Esophagus muscularis mucosa (tissue), 4 donors: ENCODE measurements around the gene MSL3. TPM values are rescaled to one million over a fixed set of nuclear protein-coding genes. Genes with fewer than 3 reads are reported as not detected.

Experiments used
- DNase-seq: peaks from one replicate; pipeline ENCODE4 v3.0.0-alpha.2; 2017; ENCODE audit errors: extremely low spot score
- H3K27ac ChIP-seq, 4 donors: fragments of 200-600 bp; sonication (generic); replicated peaks in 1 of 4; 1 replicate in 3 of 4; 2 replicates in 1 of 4; pipeline ENCODE4 v1.5.1; 2016 to 2019; ENCODE audit warnings: mild to moderate bottlenecking in 1 of 4
- H3K27me3 ChIP-seq, 4 donors: fragments of 200-600 bp; sonication (generic); one replicate each; pipeline versions ENCODE4 v1.5.1 to v1.6.0; 2016 to 2019
- H3K36me3 ChIP-seq, 4 donors: fragments of 200-600 bp; sonication (generic); one replicate each; pipeline ENCODE4 v1.5.1; 2016 to 2019
- H3K4me1 ChIP-seq, 4 donors: fragments of 200-600 bp; sonication (generic); one replicate each; pipeline ENCODE4 v1.5.1; 2016 to 2019
- H3K4me3 ChIP-seq, 4 donors: fragments of 200-600 bp; sonication (generic); 1 replicate in 2 of 4; 2 replicates in 2 of 4; pipeline ENCODE4 v1.5.1; 2016 to 2019; ENCODE audit warnings: mild to moderate bottlenecking in 4 of 4, moderate library complexity in 1 of 4
- H3K9me3 ChIP-seq, 4 donors: fragments of 200-600 bp; sonication (generic); 1 replicate in 3 of 4; 2 replicates in 1 of 4; pipeline ENCODE4 v1.5.1; 2016 to 2019
- CTCF ChIP-seq, 3 experiments: fragments of 200-600 bp in 2 of 3; fragments of 450-650 bp in 1 of 3; sonication (generic) in 2 of 3; IDR thresholded peaks; one replicate each; pipeline ENCODE4 v1.5.1; 2017 to 2019; ENCODE audit warnings: antibody characterized with exemption in 3 of 3, mild to moderate bottlenecking in 2 of 3, moderate library complexity in 1 of 3
- EP300 ChIP-seq: sonication (generic); formaldehyde crosslinking; IDR thresholded peaks from one replicate; pipeline ENCODE4 v1.6.1; 2017; ENCODE audit warnings: antibody characterized with exemption
- POLR2A ChIP-seq: fragments of 450-650 bp; IDR thresholded peaks from one replicate; pipeline ENCODE4 v1.6.1; 2017; ENCODE audit warnings: antibody characterized with exemption, moderate library complexity, mild to moderate bottlenecking, low read depth
- POLR2AphosphoS5 ChIP-seq, 2 donors: sonication (generic); formaldehyde crosslinking; IDR thresholded peaks; one replicate each; pipeline ENCODE4 v1.6.1; 2017; ENCODE audit warnings: antibody characterized with exemption in 2 of 2
- WGBS: methylation state at CpG from one replicate; pipeline ENCODE4 v1.1.5; 2018; 5-methylcytosine and 5-hydroxymethylcytosine counted together
- intact Hi-C: fragments of 100-400 bp; cut with DNase I; formaldehyde crosslinking; loops from one replicate; pipeline ENCODE4 v1.15.1; 2023
- total RNA-seq, 4 donors: library from RNA; depleted of rRNA; stranded (reverse); fragments of >200 nt; gene quantifications; one replicate each; pipeline versions ENCODE4 v1.1.0 to v1.2.1, GENCODE V29; 2016

The MSL3 gene
- total RNA-seq, 4 donors from 2014 or later = 21.0 to 32.0 (median 24.5) TPM

- intact Hi-C loops = no loop called here
- no peaks in the 10 kb centered on the region for H3K27me3 ChIP-seq
- 72% methylated on average over 6 of the region's 6 CpGs for WGBS
- TF ChIP-seq EP300 (no peak), POLR2AphosphoS5 (IDR thresholded peaks at IDR 0.05) (no peak), CTCF (IDR thresholded peaks at IDR 0.05) (no peak), POLR2A (no peak)
- H3K4me1 ChIP-seq = no peaks in the 10 kb centered on the region
- H3K9me3 ChIP-seq = no peaks in the 10 kb centered on the region
- H3K27ac ChIP-seq = no peak overlapping the region
- H3K36me3 ChIP-seq = no peaks in the 10 kb centered on the region
- no peak overlapping the region for H3K4me3 ChIP-seq
- no peak for DNase-seq
Measured at GRCh38 chrX:11793734-11794133, 35.7 kb downstream of the MSL3 start.

- H3K36me3 ChIP-seq = no peaks in the 10 kb centered on the region
- no peaks in the 10 kb centered on the region for H3K27me3 ChIP-seq
- TF ChIP-seq EP300 = no peak
- TF ChIP-seq CTCF (IDR thresholded peaks at IDR 0.05) = no peak
- TF ChIP-seq POLR2A = no peak
- TF ChIP-seq POLR2AphosphoS5 (IDR thresholded peaks at IDR 0.05) = no peak
- no peaks in the 10 kb centered on the region for H3K9me3 ChIP-seq
- no peaks in the 10 kb centered on the region for H3K4me1 ChIP-seq
- intact Hi-C loops = no loop called here
- H3K27ac ChIP-seq = no peak overlapping the region
- WGBS = 60% methylated on average over 2 of the region's 2 CpGs
- H3K4me3 ChIP-seq = no peak overlapping the region
- no peak for DNase-seq
Measured at GRCh38 chrX:11813341-11813740, 55.3 kb downstream of the MSL3 start.

Other genes starting within 250 kb of the MSL3 start
- gene ARHGAP6, start 92.3 kb upstream of the MSL3 start, total RNA-seq = 10 to 100 TPM; 25.2 to 44.8 (median 30.6) TPM